ENCODE data around the gene USP11. TPM values are rescaled to one million over a fixed set of nuclear protein-coding genes. Genes with fewer than 3 reads are reported as not detected.

USP11 gene
- polyA plus RNA-seq, 1 donor (not counting 4 experiments of a cell fraction or from before 2014, with no cell fraction given) = 6.3 TPM

DNA sequence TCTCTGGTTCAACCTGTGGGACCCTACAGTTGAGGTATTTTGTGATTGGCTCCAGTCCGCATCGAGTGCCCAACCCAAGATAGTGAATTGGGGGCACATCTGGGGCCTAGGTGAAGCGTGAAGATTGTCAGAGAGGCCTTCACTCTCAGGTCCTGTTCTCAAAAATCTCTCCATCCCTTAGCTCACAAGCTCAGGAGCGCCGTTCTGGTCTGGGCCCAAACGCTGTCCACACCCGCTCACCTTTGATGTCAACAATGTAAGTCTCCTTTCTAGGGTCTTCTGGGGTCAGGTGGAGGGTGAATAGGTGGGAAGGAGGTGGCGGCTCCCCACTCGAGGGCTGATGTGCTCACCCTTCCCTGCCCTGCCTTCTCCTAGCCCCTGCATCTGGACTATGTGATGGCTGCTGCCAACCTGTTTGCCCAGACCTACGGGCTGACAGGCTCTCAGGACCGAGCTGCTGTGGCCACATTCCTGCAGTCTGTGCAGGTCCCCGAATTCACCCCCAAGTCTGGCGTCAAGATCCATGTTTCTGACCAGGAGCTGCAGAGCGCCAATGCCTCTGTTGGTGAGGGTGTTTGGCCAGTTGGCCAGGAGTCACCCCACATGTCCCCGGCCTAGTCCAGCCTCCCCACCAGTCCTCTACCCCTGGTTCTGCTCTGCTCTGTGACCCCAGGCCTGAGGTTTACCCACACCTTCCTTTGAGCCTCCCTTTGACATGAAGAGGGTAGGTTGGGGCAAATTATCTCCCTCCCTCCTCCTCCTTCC, 22.0 kb upstream of the USP11 start:
- H3K4me1 ChIP-seq (ENCODE audit: control insufficient read depth, extremely low read depth, insufficient read depth, low read length) = peaks cover 4% of the 10 kb centered on the region
- H3K4me2 ChIP-seq (ENCODE audit: control insufficient read depth, extremely low read depth, insufficient read depth, low read depth, low read length) = no peak overlapping the region
- DNase-seq (ENCODE audit: low read depth, low spot score) (no peak), FAIRE-seq (no peak)
- no peak overlapping the region for H3K4me3 ChIP-seq (ENCODE audit: control insufficient read depth in 2 of 3, extremely low read depth in 1 of 3, insufficient read depth in 2 of 3, low read depth in 1 of 3, low read length in 3 of 3)
- no peak overlapping the region for H3K9ac ChIP-seq (ENCODE audit: control insufficient read depth, extremely low read depth, insufficient read depth, low read length)
- no peak overlapping the region for H2AFZ ChIP-seq (ENCODE audit: control insufficient read depth, low read length)
- H3K9me1 ChIP-seq (ENCODE audit: control insufficient read depth, extremely low read depth, insufficient read depth, low read length) = no peaks in the 10 kb centered on the region
- no peak overlapping the region for H3K27ac ChIP-seq (ENCODE audit: control insufficient read depth, insufficient read depth, low read length)
- H3K79me2 ChIP-seq (ENCODE audit: control insufficient read depth, insufficient read depth, low read length) = peaks cover 6% of the 10 kb centered on the region
- dilution Hi-C loops (cut with MboI; ENCODE audit: extremely low pct_ligation_motif_present, low sequenced_read_pairs) = no loop called here
- no peaks in the 10 kb centered on the region for H3K9me3 ChIP-seq (ENCODE audit: control insufficient read depth, low read depth, low read length)
- peaks cover 12% of the 10 kb centered on the region for H4K20me1 ChIP-seq (ENCODE audit: control insufficient read depth, extremely low read depth, insufficient read depth, low read length)
- H3K36me3 ChIP-seq (ENCODE audit: control insufficient read depth in 2 of 2, extremely low read depth in 1 of 2, insufficient read depth in 2 of 2, low read length in 2 of 2) = peaks cover 68 to 69% of the 10 kb centered on the region in 2 experiments
- H3K27me3 ChIP-seq (ENCODE audit: control insufficient read depth, extremely low read depth, insufficient read depth, low read length) = no peaks in the 10 kb centered on the region
- TF ChIP-seq, protein P1, sequence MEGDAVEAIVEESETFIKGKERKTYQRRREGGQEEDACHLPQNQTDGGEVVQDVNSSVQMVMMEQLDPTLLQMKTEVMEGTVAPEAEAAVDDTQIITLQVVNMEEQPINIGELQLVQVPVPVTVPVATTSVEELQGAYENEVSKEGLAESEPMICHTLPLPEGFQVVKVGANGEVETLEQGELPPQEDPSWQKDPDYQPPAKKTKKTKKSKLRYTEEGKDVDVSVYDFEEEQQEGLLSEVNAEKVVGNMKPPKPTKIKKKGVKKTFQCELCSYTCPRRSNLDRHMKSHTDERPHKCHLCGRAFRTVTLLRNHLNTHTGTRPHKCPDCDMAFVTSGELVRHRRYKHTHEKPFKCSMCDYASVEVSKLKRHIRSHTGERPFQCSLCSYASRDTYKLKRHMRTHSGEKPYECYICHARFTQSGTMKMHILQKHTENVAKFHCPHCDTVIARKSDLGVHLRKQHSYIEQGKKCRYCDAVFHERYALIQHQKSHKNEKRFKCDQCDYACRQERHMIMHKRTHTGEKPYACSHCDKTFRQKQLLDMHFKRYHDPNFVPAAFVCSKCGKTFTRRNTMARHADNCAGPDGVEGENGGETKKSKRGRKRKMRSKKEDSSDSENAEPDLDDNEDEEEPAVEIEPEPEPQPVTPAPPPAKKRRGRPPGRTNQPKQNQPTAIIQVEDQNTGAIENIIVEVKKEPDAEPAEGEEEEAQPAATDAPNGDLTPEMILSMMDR (optimal IDR thresholded peaks at IDR 0.05 in 1 of 3, IDR thresholded peaks at IDR 0.05 in 1 of 3, conservative IDR thresholded peaks at IDR 0.05 in 1 of 3; ENCODE audit: extremely low read depth in 1 of 3, insufficient read depth in 2 of 3, low read length in 3 of 3) = no peak
- TF ChIP-seq EZH2 (IDR thresholded peaks at IDR 0.05; ENCODE audit: low read length) = no peak

DNA sequence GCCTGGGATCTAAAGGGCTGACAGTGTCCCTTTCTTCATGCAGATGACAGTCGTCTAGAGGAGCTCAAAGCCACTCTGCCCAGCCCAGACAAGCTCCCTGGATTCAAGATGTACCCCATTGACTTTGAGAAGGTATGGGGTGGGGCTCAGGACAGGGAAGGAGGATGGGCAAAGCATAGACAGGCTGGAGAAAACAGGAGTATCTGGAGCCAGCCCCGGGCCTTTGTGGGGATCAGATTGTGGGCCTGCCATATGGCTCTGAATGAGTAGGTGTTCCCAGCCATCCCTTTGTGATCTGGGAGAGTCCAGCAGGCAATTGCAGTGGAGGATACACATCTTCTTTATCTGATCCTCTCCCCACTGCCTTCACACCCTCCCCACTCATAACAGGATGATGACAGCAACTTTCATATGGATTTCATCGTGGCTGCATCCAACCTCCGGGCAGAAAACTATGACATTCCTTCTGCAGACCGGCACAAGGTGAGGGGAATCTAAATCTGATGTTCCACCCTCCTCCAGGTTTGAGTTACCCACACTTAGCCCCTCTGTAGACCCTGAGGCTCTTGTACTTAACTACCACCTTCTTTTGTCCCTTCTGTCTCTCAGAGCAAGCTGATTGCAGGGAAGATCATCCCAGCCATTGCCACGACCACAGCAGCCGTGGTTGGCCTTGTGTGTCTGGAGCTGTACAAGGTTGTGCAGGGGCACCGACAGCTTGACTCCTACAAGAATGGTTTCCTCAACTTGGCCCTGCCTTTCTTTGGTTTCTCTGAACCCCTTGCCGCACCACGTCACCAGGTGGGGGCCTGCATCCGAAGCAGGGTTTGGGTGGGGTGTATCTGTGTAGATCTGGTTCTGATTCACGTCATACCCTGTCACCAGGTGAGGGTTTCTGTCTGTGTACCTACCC, 20.2 kb upstream of the USP11 start:
- TF ChIP-seq, protein P1 (optimal IDR thresholded peaks at IDR 0.05 in 1 of 3, IDR thresholded peaks at IDR 0.05 in 1 of 3, conservative IDR thresholded peaks at IDR 0.05 in 1 of 3; ENCODE audit: extremely low read depth in 1 of 3, insufficient read depth in 2 of 3, low read length in 3 of 3) = no peak
- TF ChIP-seq EZH2 (IDR thresholded peaks at IDR 0.05; ENCODE audit: low read length) = no peak
- H3K36me3 ChIP-seq (ENCODE audit: control insufficient read depth in 2 of 2, extremely low read depth in 1 of 2, insufficient read depth in 2 of 2, low read length in 2 of 2) = peaks cover 60 to 63% of the 10 kb centered on the region in 2 experiments
- peaks cover 12% of the 10 kb centered on the region for H4K20me1 ChIP-seq (ENCODE audit: control insufficient read depth, extremely low read depth, insufficient read depth, low read length)

More for the DNA sequence above, 20.2 kb upstream of the USP11 start:
- no peak for DNase-seq (ENCODE audit: low read depth, low spot score)
- dilution Hi-C loops (cut with MboI; ENCODE audit: extremely low pct_ligation_motif_present, low sequenced_read_pairs) = no loop called here
- no peak overlapping the region for H3K27ac ChIP-seq (ENCODE audit: control insufficient read depth, insufficient read depth, low read length)
- no peak overlapping the region for H2AFZ ChIP-seq (ENCODE audit: control insufficient read depth, low read length)
- H3K4me1 ChIP-seq (ENCODE audit: control insufficient read depth, extremely low read depth, insufficient read depth, low read length) = peaks cover 22% of the 10 kb centered on the region
- H3K27me3 ChIP-seq (ENCODE audit: control insufficient read depth, extremely low read depth, insufficient read depth, low read length) = no peaks in the 10 kb centered on the region
- no peaks in the 10 kb centered on the region for H3K9me1 ChIP-seq (ENCODE audit: control insufficient read depth, extremely low read depth, insufficient read depth, low read length)
- H3K9me3 ChIP-seq (ENCODE audit: control insufficient read depth, low read depth, low read length) = no peaks in the 10 kb centered on the region
- H3K79me2 ChIP-seq (ENCODE audit: control insufficient read depth, insufficient read depth, low read length) = peaks cover 2% of the 10 kb centered on the region
- no peak overlapping the region for H3K4me2 ChIP-seq (ENCODE audit: control insufficient read depth, extremely low read depth, insufficient read depth, low read depth, low read length)
- no peak for FAIRE-seq
- H3K9ac ChIP-seq (ENCODE audit: control insufficient read depth, extremely low read depth, insufficient read depth, low read length) = no peak overlapping the region
- no peak overlapping the region for H3K4me3 ChIP-seq (ENCODE audit: control insufficient read depth in 2 of 3, extremely low read depth in 1 of 3, insufficient read depth in 2 of 3, low read depth in 1 of 3, low read length in 3 of 3)
